Peyer's patch (tissue), 4 donors: Measurements from ENCODE around the gene MACROH2A2. TPM values are rescaled to one million over a fixed set of nuclear protein-coding genes. Genes with fewer than 3 reads are reported as not detected.

ENCODE experiments used
- DNase-seq, 3 donors: peaks; one replicate each; pipeline ENCODE4 v3.0.0-alpha.2; 2017 to 2019
- H3K27ac ChIP-seq, 4 donors: fragments of 200-600 bp; sonication (generic); one replicate each; pipeline ENCODE4 v1.5.1; 2016 to 2019
- H3K27me3 ChIP-seq, 2 donors: fragments of 200-600 bp; sonication (generic); one replicate each; pipeline ENCODE4 v1.5.1; 2019
- H3K36me3 ChIP-seq, 3 donors: fragments of 200-600 bp; sonication (generic); one replicate each; pipeline ENCODE4 v1.5.1; 2016 to 2019
- H3K4me1 ChIP-seq, 4 donors: fragments of 200-600 bp; sonication (generic); one replicate each; pipeline ENCODE4 v1.5.1; 2016 to 2019
- H3K4me3 ChIP-seq, 4 donors: fragments of 200-600 bp; sonication (generic); 1 replicate in 3 of 4; 2 replicates in 1 of 4; pipeline ENCODE4 v1.5.1; 2016 to 2019; ENCODE audit warnings: mild to moderate bottlenecking in 1 of 4
- H3K9me3 ChIP-seq, 4 donors: fragments of 200-600 bp; sonication (generic); one replicate each; pipeline ENCODE4 v1.5.1; 2016 to 2019; ENCODE audit warnings: mild to moderate bottlenecking in 1 of 4
- POLR2A ChIP-seq, 2 donors: fragments of 450-650 bp; IDR thresholded peaks; one replicate each; pipeline ENCODE4 v1.5.1; 2017; ENCODE audit warnings: antibody characterized with exemption in 2 of 2, mild to moderate bottlenecking in 2 of 2, moderate library complexity in 2 of 2
- total RNA-seq, 4 donors: library from RNA; depleted of rRNA; stranded (reverse); fragments of >200 nt; gene quantifications; one replicate each; pipeline ENCODE4 v1.1.0, GENCODE V29; 2016
- TF ChIP-seq, protein P1 (sequence below), 6 experiments: fragments of 450-650 bp in 4 of 6; fragments of 200-600 bp in 2 of 6; sonication (generic) in 1 of 6; IDR thresholded peaks; one replicate each; pipeline ENCODE4 v1.5.1; 2017 to 2019; ENCODE audit warnings: antibody characterized with exemption in 6 of 6, mild to moderate bottlenecking in 3 of 6, moderate library complexity in 1 of 6

The MACROH2A2 gene
- total RNA-seq, 4 donors from 2014 or later = 10.4 to 18.2 (median 13.6) TPM

GRCh38 chr10:70117646-70118045 is 65.0 kb downstream of the MACROH2A2 start:
- no peaks in the 10 kb centered on the region for H3K27me3 ChIP-seq
- H3K27ac ChIP-seq = no peak overlapping the region
- H3K9me3 ChIP-seq = no peaks in the 10 kb centered on the region
- H3K4me3 ChIP-seq = no peak overlapping the region
- TF ChIP-seq, protein P1, sequence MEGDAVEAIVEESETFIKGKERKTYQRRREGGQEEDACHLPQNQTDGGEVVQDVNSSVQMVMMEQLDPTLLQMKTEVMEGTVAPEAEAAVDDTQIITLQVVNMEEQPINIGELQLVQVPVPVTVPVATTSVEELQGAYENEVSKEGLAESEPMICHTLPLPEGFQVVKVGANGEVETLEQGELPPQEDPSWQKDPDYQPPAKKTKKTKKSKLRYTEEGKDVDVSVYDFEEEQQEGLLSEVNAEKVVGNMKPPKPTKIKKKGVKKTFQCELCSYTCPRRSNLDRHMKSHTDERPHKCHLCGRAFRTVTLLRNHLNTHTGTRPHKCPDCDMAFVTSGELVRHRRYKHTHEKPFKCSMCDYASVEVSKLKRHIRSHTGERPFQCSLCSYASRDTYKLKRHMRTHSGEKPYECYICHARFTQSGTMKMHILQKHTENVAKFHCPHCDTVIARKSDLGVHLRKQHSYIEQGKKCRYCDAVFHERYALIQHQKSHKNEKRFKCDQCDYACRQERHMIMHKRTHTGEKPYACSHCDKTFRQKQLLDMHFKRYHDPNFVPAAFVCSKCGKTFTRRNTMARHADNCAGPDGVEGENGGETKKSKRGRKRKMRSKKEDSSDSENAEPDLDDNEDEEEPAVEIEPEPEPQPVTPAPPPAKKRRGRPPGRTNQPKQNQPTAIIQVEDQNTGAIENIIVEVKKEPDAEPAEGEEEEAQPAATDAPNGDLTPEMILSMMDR (IDR thresholded peaks at IDR 0.05) = no peak
- TF ChIP-seq POLR2A (IDR thresholded peaks at IDR 0.05) = no peak
- no peaks in the 10 kb centered on the region for H3K4me1 ChIP-seq
- peaks cover 0 to 54% (median 0%) of the 10 kb centered on the region in 3 donors for H3K36me3 ChIP-seq
- DNase-seq = no peak

- Histone ChIP-seq H3K27me3 (no peaks in the 10 kb centered on the region), H3K27ac (no peak overlapping the region), H3K9me3 (no peaks in the 10 kb centered on the region), H3K36me3 (peaks cover 0 to 54% (median 0%) of the 10 kb centered on the region in 3 donors), H3K4me1 (no peaks in the 10 kb centered on the region), H3K4me3 (no peak overlapping the region)
- DNase-seq = no peak
- TF ChIP-seq POLR2A (IDR thresholded peaks at IDR 0.05) = no peak
- TF ChIP-seq, protein P1 (IDR thresholded peaks at IDR 0.05) = no peak
Observed at GRCh38 chr10:70118196-70118595, 65.5 kb downstream of the MACROH2A2 start.

DNA sequence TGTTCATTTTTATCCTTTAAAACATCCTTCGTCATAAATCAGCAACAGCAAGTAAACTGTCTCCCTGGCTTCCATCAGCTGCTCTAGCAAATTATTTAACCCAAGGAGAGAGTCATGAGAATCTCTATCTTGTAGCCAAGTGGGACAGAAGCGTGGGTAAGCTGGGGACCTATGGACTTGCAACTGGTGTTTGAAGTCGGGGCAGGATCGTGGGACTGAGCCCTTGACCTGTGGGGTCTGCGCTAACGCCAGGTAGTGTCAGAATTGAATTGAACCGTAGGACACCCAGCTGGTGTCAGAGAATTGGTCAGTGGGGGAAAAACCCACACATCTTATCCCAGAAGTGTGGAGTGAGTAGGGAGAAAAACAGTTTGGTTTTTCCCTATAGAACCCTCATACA is 66.6 kb downstream of the MACROH2A2 start:
- Histone ChIP-seq H3K27ac (no peak overlapping the region), H3K27me3 (no peaks in the 10 kb centered on the region), H3K4me3 (no peak overlapping the region), H3K36me3 (peaks cover 0 to 53% (median 0%) of the 10 kb centered on the region in 3 donors), H3K9me3 (no peaks in the 10 kb centered on the region), H3K4me1 (no peaks in the 10 kb centered on the region)
- TF ChIP-seq POLR2A (IDR thresholded peaks at IDR 0.05) = no peak
- TF ChIP-seq, protein P1 (IDR thresholded peaks at IDR 0.05) = no peak
- DNase-seq = no peak

DNA sequence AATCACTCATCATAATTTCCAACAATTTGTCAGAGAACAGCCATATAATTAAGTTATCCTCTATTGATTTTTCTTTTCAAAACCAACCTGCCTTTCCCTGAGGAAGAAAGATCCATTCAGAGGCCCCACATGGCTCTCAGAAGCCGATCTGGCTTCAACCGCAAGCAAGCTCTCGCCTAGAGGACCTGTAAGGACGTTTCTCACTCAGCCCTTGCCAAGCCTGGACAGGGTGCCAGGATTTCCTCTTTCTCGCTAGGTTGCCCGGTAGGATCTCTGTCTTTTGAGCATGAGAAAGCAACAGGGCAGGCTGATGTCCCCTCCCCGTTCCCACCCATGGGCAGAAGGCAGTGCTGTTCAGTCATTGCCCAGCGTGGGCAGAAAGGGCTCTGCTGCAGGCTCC is 67.0 kb downstream of the MACROH2A2 start:
- TF ChIP-seq, protein P1 (IDR thresholded peaks at IDR 0.05) = no peak
- TF ChIP-seq POLR2A (IDR thresholded peaks at IDR 0.05) = no peak
- no peak overlapping the region for H3K4me3 ChIP-seq
- no peak for DNase-seq
- no peaks in the 10 kb centered on the region for H3K4me1 ChIP-seq
- peaks cover 0 to 49% (median 0%) of the 10 kb centered on the region in 3 donors for H3K36me3 ChIP-seq
- H3K27ac ChIP-seq = no peak overlapping the region
- H3K9me3 ChIP-seq = no peaks in the 10 kb centered on the region
- H3K27me3 ChIP-seq = no peaks in the 10 kb centered on the region

GRCh38 chr10:70120417-70120816 is 67.8 kb downstream of the MACROH2A2 start:
- Histone ChIP-seq H3K36me3 (peaks cover 0 to 43% (median 0%) of the 10 kb centered on the region in 3 donors), H3K9me3 (no peaks in the 10 kb centered on the region), H3K4me3 (no peak overlapping the region), H3K27me3 (no peaks in the 10 kb centered on the region), H3K27ac (no peak overlapping the region), H3K4me1 (no peaks in the 10 kb centered on the region)
- no peak for TF ChIP-seq POLR2A (IDR thresholded peaks at IDR 0.05)
- TF ChIP-seq, protein P1 (IDR thresholded peaks at IDR 0.05) = no peak
- DNase-seq = no peak
